Gastrocnemius medialis (tissue), 4 donors: ENCODE results near the gene ESRRG.

Experiments
- POLR2A ChIP-seq, 2 donors: fragments of 450-650 bp; IDR thresholded peaks; one replicate each; pipeline ENCODE4 v1.6.1; 2017; ENCODE audit warnings: antibody characterized with exemption in 2 of 2, mild to moderate bottlenecking in 2 of 2, moderate library complexity in 2 of 2
- TF ChIP-seq, protein P1 (sequence below), 5 experiments: fragments of 450-650 bp in 3 of 5; fragments of 200-600 bp in 2 of 5; sonication (generic) in 2 of 5; IDR thresholded peaks in 4 of 5; conservative IDR thresholded peaks in 1 of 5; 1 replicate in 4 of 5; 2 replicates in 1 of 5; pipeline ENCODE4 v1.5.1; 2016 to 2019; ENCODE audit warnings: antibody characterized with exemption in 5 of 5, mild to moderate bottlenecking in 3 of 5, moderate library complexity in 3 of 5

DNA sequence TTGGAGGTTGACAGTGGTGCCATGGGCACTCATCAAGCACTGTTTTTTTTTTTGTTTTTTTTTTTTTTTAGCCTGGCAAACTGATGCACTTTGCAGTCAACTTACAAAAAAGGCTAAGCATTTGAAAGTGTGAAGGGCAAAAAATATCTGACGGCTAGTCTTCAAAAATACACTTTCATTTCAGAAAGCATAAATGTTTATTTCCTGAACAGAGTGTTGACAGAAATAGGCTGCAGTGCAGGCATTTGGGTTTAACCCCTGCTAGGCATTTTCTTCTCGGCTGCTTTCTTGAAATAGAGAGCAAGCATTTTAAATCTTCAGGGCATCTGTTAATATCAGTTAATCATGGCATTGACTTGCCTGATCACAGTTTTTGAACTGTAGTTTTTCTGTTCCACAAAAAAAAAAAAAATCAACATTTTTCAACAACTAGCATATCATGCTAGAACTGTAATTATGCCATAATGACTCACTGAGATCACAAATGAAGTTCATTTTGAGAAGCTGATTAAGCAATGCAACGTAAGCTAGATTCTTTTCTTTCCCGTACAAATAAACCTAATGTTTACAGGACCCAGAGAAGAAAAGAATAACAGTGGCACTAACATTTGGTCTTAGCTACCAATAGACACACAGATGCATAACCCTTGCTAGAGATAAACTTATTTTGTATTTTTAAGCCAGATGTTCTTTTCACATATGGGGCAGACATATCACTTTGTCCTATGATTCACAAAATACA is 199.6 kb downstream of the ESRRG start:
- TF ChIP-seq, protein P1, sequence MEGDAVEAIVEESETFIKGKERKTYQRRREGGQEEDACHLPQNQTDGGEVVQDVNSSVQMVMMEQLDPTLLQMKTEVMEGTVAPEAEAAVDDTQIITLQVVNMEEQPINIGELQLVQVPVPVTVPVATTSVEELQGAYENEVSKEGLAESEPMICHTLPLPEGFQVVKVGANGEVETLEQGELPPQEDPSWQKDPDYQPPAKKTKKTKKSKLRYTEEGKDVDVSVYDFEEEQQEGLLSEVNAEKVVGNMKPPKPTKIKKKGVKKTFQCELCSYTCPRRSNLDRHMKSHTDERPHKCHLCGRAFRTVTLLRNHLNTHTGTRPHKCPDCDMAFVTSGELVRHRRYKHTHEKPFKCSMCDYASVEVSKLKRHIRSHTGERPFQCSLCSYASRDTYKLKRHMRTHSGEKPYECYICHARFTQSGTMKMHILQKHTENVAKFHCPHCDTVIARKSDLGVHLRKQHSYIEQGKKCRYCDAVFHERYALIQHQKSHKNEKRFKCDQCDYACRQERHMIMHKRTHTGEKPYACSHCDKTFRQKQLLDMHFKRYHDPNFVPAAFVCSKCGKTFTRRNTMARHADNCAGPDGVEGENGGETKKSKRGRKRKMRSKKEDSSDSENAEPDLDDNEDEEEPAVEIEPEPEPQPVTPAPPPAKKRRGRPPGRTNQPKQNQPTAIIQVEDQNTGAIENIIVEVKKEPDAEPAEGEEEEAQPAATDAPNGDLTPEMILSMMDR (IDR thresholded peaks at IDR 0.05 in 4 of 5, conservative IDR thresholded peaks at IDR 0.05 in 1 of 5): no peak
- no peak for TF ChIP-seq POLR2A (IDR thresholded peaks at IDR 0.05)
